ENCODE results near the gene PRAMEF15.
"Not testable (repeated sequence)": the region's sequence is repeated elsewhere in the genome, so short reads cannot be mapped to it uniquely, and the experiment has no call there.

The PRAMEF15 gene

GRCh38 chr1:13315281-13315680 lies at the start of gene PRAMEF15:
Gene PRAMEF15 (plus strand): TSS chr1:13315581. CDS start chr1:13318408, 2,827 bp downstream.
- not testable (repeated sequence) for DNase-seq

GRCh38 chr1:13277016-13277415 lies 38.4 kb upstream of the PRAMEF15 start:
- DNase-seq = not testable (repeated sequence)

- not testable (repeated sequence) for DNase-seq
Observed at GRCh38 chr1:13279617-13280016, 35.8 kb upstream of the PRAMEF15 start.

- DNase-seq = not testable (repeated sequence)
Observed at GRCh38 chr1:13285037-13285436, 30.3 kb upstream of the PRAMEF15 start, which contains the start of gene PRAMEF8. Gene PRAMEF8 (minus strand): TSS chr1:13285137. CDS start chr1:13284091, 1,046 bp downstream.

GRCh38 chr1:13289030-13289429 lies 26.4 kb upstream of the PRAMEF15 start:
- not testable (repeated sequence) for DNase-seq

- not testable (repeated sequence) for DNase-seq
Observed at GRCh38 chr1:13297216-13297931, 18.0 kb upstream of the PRAMEF15 start.

- DNase-seq = not testable (repeated sequence)
Observed at GRCh38 chr1:13298699-13299098, 16.7 kb upstream of the PRAMEF15 start.

- DNase-seq = not testable (repeated sequence)
Observed at GRCh38 chr1:13302197-13302596, 13.2 kb upstream of the PRAMEF15 start.

GRCh38 chr1:13303239-13303638 lies 12.1 kb upstream of the PRAMEF15 start, which contains the start of gene PRAMEF33:
Gene PRAMEF33 (plus strand): TSS chr1:13303539. CDS start chr1:13305955, 2,416 bp downstream.
- not testable (repeated sequence) for DNase-seq

GRCh38 chr1:13342496-13342895 lies 27.1 kb downstream of the PRAMEF15 start:
- not testable (repeated sequence) for DNase-seq

GRCh38 chr1:13347034-13347433 lies 31.7 kb downstream of the PRAMEF15 start, which contains the start of gene PRAMEF14:
Gene PRAMEF14 (minus strand): TSS chr1:13347134. CDS start chr1:13345314, 1,820 bp downstream.
- DNase-seq = not testable (repeated sequence)

GRCh38 chr1:13353476-13353875 lies 38.1 kb downstream of the PRAMEF15 start:
- DNase-seq = not testable (repeated sequence)

- DNase-seq = not testable (repeated sequence)
Observed at GRCh38 chr1:13354475-13354874, 39.1 kb downstream of the PRAMEF15 start.

GRCh38 chr1:13356774-13357173 lies 41.4 kb downstream of the PRAMEF15 start:
- peak; percentile 40 for DNase-seq

- DNase-seq = not testable (repeated sequence)
Observed at GRCh38 chr1:13362364-13362763, 47.0 kb downstream of the PRAMEF15 start.

GRCh38 chr1:13364928-13365327 lies 49.5 kb downstream of the PRAMEF15 start:
- DNase-seq = not testable (repeated sequence)

GRCh38 chr1:13366536-13366935 lies 51.2 kb downstream of the PRAMEF15 start:
- not testable (repeated sequence) for DNase-seq

- not testable (repeated sequence) for DNase-seq
Observed at GRCh38 chr1:13368544-13368943, 53.2 kb downstream of the PRAMEF15 start.
